NCI-H1105 treated with DMSO at 0.1 percent for 48 hours (cell line): Measurements from ENCODE around the gene MKNK1.

Experiments used
- DNase-seq: peaks from one replicate; lab custom pipeline; 2025; lab: John Stamatoyannopoulos, UW

MKNK1 gene

DNA sequence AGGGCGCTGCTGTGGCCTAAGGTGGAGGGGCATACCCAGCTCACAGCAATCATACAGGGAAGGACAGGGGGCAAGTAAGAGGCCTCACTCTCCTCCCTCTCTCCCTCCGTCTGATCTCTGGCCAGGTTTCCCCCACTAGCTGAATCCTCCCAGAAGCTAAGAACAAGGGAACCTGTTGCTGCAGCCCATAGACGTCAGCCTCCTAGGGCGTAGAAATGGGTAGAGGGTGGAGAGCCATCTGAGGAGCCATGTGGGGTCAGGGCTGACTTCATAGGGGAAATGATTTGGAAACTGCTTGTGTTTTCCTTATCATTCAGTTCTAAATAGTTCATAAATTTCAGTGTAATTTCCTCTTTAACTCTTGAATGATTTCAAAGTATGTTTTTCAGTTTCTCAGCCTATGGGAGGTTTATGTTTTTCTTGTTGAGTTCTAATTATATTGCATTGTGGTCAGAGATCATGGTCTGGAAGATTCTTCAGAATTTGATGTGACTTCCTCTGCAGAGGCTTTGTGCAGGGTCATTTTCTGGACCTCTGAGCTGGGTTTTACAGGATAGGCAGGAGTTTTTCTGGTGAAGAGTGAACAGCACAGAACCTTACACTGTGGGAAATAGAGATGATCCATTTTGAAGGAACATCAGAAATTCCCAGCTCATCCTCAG is 14.8 kb upstream of the MKNK1 start:
- no peak for DNase-seq

DNA sequence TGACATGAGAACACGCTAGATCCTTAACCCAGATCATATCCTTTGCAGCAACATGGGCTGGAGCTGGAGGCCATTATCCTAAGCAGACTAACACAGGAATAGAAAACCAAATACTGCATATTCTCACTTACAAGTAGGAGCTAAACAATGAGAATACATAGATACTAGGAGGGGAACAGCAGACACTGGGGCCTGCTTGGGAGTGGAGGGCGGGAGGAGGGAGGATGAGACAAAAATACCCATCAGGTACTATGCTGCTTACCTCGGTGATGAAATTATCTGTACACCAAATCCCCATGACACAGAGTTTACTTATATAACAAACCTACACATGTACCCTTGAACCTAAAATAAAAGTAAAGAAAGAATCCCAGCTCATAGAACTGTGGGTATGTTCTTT is 13.8 kb upstream of the MKNK1 start:
- no peak for DNase-seq

DNA sequence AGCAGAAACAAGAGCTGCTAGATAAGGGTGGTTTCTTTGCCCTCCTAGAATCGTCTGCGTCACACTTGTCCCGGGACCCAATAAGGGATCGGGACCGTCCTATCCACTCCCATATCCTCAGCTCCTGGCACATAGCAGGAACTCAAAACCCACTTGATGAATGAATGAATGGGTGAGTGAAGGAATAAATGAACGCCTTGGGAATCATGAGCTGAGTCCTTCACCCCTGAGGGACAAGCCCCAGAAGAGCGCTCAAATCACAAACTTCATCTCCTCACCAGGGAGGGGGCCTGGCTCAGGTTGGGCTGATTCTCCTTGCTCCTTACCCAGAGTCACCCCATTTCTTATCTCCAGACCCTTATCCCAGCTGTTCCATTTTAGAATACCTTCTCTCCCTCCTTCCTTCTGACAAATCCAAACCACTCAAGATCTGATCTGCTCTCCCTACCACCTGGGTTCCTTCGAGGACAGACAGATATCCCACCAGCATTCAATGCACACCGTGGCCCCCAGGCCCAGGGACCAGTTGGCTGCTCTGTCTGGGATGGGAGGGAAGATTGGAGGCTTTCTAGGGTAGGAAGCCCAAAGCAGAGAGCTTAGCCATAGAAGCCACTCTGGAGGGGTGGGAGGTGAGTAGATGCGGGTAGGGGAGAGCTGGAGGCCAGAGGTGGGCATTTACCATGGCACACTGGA is 13.2 kb upstream of the MKNK1 start:
- DNase-seq = no peak

DNA sequence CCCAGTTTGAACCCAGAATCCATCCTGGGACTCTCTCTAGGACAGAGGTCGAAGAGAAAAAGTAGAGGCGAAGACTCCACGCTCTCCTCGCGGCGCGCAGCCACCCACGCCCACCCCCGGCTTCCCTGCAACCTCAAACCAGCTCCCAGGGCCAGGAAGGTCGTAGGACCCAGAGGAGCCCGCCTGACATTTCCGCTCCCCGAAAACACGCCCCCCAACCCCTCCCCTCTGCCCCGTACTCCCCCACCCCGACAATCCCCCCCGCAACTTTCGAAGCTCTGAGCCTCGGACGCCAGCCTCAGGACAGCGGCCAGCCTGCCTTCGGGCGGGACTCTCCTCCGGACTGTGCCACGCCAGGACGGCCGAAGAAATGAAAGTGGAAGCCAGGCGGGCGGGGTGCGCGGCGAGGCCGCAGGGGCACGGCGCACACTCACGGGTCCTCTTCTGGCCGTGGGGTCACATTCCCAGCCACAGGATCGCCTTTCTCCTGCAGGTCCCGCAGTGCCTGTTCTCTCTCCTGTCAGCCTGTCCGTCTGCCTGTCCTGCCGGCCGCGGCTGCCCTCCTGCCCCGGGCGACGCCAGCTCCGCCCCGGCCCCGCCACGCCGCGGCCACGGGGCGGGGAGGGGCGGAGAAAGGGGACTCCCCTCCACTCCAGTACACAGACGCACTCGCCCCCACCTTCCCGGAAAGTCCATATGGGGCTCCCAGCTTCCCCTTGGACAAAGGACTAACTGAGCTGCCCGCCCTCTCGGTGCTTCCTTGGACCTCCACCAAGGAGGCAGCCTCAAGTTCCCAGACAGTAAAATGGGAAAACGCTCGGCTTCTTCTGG is 12.4 kb upstream of the MKNK1 start, which contains the start of gene MOB3C:
Gene MOB3C, minus strand, starts transcription at position 535 of the 831 bp plus-strand sequence. CDS start 3,490 bp downstream, outside the sequence.
- DNase-seq = no peak

DNA sequence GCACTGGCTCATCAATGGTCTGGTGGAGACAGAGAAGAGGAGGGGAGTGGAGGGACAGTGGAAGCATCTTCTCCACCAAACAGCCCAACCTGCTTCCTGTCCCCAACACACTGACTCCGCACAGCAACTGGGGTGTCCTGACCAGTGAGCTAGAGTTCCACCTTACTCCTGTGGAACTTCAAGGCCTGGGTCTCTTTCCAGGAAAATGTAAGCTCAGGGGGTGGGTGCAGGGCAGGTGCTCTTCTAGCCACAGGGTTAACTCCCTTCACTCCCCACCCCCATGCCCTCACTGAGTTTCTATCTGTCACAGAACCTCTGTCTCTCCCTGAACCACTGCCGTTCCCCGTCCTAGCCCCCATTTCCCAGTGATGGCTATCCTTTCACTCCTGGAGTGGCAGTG is 11.7 kb upstream of the MKNK1 start:
- DNase-seq = no peak

DNA sequence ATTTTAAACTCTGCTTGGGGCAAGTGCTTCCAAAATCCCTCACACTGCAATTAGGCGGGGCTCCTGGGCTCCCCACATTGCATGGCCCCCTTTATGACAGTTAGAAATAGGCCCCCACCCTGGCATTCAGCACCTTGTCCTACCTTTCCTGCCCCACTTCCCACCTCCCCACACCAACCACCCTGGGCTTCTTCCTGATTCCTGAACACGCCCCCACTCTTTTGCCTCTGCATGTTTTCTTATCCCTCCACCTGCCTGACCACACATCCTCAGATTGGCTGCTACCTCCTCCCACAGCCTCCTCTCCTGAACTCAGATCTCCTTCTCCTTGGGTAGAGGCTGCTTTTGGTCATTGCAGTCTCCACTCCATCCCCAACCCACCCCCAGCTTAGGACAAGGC is 11.0 kb upstream of the MKNK1 start:
- DNase-seq = no peak

DNA sequence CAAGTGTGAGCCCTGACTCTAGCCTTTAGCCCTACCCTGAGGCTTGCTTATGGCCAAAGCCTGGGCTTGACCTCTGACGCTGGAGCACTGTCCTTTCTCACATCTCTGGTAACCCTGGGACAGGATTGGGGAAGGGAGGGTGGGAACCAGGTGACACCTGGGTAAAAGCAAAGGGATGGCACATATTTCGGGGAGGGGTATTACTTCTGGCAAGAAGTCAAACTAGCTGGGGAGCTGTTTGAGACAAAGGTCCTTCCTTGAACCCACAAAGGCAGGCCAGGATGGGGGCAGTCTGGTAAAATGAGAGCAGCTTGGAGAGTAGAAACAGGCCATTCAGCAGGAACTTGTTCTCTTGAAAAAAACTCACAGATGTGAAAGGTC is 10.5 kb upstream of the MKNK1 start:
- DNase-seq = no peak

DNA sequence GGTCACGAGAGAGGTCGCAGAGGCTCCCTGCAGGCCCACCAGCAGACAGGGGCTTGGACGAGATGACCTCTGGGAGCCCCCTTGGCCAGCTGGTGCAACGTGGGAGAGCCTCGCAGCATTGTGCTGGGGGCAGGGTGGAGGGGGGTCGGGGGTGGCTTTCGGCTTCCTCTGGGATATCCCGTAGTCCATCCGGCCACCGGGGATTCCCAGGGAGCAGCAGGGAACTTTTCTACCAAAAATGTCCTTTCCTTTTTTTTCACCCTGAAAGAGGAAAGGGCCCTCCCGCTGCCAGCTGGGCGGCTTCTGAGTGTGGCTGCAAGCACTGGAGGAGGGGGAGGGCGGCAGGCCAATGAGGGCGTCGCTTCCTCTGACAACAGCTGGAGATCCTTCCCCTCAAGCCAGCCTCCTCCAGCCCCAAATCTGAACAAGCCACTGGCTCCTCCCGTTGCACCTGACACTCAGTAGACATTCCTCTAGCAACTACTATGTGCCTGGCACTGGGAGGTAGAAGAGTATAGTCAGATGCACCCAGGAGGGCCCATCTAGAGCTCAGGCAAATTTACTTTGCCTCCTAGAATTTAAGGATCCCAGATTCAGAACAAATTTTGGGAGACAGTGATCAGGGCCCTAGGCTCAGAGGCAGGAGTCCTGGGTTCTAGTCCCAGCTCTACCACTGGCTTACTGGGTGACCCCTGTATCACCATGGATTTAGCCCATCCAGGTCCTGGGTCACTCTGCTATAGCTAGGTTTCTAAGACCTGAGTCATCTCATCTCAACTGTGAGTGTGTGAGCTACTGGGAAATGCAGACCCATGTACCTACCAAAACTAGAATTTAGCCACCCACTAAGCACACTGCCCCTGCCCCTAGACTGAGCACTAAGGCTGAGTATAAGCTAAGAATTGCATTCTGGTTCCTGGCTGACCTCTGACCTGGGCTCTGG is 9.9 kb upstream of the MKNK1 start:
- no peak for DNase-seq

DNA sequence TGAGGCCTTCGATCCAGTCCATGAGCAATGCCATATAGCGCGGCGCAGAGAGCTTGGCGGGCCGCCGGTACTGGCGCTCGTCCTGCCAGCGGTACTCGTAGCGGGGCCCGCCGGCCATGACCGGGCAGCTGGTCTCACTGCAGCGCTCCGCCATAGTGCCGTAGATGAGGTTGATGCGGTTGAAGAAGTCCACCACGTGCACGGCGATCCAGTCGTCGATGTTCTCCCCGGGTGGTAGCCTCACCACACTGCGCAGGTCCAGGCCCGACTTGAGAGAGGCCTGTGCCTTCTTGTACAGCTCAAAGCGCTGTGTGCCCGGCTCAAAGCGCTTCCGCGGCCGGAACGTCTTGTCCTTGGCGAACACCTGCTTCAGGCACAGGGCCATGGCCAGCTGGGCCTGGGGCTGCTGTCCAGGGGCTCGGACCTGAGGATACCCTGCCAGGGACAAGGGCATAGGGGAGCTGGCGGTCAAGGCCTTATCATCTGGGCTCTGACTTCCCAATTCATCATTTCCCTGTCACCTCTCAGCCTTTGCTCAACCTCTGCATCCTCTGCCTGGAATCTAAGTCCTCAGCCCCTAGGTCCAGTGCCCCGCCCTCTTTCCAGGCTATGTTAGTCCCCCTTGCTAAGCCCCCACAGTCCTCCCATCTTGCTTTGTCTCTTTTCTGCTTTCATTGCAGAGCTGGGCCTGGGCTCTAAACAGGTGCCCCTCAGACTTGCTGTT is 9.0 kb upstream of the MKNK1 start:
- DNase-seq = no peak

DNA sequence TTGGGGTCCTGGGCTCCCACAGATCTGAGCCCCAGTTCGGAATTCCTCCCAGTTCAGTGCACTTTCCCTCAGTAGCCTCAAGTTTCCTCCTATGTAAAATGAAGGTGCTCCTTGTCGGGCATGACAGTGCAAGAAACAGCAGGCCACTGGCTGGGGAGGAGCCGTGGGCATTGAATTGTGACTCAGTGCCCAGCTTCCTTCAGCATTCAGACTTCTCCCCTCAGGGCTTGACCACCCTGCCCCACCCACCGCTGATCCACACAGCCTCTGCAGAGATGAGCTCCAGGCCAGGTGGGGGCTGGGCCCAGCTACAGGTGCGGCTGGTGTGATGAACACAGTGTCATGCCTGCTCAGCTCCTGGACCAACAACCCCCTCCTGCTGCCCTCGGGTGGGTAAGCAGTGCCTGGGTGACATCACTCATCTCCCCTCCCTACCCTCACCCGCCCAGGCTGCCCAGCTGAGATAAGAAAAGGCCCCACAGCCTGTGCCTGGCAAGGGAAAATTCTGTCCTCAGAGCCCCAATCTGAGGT is 7.7 kb upstream of the MKNK1 start:
- DNase-seq = no peak

DNA sequence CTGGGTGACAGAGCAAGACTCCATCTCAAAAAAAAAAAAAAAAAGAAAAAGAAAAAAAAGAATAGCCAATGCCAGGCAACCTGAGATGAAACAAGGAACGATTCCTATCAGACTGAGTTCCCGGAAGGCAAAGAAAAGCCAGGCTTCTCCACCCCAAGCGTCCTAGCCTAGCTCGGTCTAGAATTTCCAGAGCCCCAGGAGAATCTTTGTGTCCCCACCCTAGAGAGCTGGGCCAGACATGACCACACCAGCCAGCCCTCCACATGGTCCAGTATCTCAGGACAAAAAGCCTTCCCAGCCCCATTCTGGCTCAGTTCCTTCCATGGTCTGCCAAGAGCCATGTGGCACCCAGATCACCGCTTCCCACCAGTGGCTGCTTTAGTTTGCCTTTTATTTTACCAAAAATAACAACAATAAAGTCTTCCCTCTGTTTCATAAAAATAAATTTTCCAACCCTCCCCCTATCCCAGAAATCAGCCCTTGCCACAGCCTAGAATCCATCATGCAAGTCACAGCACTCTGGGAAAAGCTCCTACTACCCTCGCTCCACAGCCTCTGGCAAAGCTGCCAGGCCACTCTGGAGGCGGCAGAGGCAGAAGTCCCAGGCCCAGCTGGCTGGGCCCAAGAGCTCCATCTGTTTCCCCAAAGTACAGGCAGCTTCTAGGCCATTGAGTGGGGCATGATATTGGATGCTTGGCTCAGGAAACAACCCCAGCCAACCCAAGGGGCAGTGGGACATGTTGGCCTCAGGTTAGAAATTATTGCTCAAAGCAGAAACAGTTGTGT is 3.5 kb upstream of the MKNK1 start:
- no peak for DNase-seq

DNA sequence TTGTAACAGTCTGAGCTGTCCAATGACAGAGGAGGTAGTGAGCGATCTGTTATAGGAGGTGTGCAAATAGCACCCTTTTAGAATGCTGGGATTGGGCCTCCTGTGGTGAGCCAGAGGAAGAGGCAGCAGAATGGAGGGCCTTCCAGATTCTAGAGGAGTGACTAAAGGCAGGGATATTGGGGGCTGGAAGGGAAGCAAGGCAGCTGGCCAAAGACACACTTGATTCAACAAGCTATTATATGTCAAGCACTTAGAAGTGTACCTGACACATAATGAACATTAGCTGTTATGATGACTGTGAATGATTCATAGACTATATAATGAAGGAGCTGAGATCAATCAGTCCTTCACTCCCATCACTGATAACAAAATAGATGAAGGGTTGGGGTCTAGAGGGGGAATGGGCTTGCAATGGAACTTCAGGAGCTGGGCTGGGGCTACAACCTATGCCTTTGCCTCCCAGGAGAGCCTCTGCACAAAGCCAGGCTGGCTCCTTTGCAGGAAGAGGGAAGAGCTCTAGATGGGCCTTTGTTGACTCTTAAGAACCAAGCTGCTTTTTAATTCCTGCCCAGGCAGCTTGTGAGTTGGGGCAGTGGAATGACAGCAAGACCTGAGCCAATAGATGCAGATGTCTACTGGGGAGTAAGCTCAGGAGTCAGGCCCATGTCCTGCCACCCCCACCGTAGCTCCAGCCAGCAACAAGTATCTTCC is 2.3 kb upstream of the MKNK1 start:
- peak; percentile 80 for DNase-seq

DNA sequence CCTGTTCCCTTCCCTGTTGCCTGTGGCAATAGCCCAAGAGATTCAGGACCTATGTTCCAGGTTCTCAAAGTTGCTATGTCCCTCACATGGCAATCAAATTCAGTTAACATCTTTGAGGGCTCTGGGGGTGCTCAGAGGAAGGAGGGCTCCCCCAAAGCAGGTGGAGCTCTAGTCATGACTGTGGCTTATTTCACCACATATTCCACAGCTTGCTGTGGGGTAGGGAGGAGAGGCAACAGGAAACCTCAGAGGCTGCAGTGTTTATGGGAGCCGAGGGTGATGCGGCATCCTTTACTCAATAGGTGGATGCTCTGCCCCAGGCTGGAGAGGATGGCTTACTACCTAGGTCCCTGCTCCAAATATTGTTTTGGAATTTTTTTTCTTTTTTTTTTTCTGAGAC is 1.2 kb upstream of the MKNK1 start:
- no peak for DNase-seq

DNA sequence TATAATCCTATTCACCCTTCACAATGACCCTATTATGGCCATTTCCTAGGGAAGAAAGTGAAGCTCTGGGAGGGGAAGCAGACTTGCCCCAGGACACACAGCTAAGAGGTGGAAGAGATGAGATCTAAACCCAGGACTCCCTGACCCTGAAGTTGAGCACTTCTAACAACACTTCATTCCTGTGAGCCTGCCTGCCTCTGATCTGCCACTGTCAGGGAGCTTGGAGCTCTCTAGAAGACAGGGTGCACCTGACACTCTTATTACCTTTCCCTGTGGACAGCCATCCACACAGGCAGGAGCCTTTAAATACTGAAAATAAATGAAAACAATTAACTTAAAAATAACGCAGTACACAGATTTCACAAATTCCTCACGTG is 599 bp downstream of the MKNK1 start:
- no peak for DNase-seq

DNA sequence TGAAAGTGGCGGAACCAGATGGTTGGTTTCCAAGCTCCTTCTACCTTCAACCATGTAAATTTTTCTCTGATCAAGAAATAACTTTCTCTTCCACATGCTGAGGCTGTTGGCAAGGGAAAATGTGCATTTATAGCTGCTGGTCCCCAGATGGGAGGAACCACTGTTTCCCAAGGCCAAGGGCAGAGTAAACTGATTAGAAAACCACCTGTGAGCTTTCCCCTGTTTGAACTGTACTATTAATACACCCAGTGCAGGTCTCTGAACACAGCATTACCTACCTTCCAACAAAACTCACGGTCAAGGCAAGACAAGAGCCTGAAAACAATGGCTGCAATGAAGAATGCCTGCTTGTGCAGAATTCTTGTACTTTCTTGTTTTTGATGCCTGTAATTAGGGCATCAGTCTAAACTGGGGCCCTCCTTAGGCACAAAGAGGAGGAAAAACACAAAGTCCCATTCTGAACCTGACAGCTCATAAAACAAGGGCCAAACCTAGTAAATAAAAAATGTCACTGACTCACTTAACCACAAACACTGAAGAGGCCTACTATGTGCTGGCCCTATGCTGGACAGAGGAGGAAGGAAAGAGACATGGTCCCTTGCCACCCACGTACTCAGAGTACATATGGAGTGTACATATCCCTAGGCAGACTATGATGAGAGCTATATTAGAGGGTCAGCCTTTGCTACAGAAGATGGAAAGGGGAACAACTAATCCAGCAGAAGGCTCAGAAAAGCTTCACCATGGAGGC is 2.6 kb downstream of the MKNK1 start:
- no peak for DNase-seq

DNA sequence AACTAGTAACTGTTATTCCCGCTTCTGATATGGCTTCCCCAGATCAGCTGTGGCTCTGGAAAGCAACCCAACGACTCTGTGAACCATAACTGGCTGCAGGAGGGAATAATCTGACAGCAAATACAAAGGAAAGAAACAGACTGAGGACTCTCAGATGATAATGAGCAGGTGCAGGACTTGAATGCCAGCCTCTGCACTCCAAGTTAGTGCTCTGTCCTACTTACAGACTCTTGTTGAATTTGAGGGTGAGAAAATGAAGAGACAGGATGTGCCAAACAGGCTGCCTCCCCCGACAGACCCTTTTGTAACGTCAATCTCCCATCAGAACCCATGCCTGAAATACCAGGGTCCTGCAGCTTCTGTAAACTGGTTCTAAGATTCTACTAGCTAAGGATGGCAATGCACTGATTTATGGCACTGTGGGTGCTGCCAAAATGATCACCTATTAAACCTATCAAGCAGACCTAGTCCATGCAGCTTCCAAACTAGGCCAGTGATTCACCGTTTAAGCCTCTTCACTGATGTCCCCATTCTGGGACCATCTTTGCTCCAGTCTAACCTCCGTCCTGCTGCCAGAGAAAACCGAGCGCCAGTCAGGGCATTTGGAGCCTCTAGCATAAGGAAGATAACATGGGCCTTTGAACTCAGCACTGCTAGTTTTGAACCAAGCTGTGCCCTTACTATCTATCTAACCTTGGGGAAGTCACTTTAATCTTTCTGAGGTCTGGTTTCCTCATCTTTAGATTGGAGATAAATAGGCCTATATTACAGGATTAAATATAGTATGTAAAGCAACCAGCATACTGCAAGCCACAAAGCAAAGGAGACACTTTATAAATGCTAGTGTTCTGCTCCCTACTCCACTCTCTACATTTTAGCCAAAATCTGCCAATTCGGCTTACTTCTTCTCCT is 4.8 kb downstream of the MKNK1 start:
- DNase-seq = no peak

DNA sequence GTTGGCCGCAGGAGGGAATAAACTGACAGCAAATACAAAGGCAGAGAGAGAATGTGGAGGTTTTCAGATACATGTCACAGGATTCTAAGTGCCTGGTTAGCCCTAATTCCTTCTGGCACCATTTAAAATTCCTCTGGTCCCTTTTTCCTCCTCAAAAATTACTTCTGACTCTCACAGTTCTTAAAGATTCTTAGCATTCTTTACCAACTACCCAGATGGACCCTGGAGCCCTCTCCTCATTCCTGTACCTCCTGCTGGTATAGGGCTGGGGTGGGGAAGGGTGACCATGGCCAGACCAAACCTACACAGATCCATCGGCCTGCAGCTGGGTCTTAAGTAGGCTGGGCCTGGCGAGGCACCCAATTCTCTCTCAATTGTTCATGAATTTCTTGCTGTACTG is 7.2 kb downstream of the MKNK1 start:
- DNase-seq = no peak

DNA sequence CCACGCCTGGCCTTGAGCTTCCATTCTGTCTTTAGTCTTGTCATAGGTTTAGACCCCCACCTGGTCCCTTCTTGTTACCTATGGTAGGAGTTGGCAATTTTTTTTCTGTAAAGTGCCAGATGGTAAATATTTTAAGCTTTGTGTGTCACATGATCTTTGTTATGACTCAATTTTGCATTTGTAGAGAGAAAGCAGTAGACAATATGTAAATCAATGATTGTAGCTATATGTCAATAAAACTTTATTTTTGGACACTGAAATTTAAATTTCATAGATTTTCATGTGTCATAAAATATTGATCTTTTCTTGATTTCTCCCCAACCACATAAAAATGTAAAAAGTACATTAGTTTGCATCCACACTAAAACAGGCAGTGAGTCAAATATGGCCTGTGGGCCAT is 8.0 kb downstream of the MKNK1 start:
- DNase-seq = no peak
